ENCODE results near the gene SLC12A8.

Gene SLC12A8

DNA sequence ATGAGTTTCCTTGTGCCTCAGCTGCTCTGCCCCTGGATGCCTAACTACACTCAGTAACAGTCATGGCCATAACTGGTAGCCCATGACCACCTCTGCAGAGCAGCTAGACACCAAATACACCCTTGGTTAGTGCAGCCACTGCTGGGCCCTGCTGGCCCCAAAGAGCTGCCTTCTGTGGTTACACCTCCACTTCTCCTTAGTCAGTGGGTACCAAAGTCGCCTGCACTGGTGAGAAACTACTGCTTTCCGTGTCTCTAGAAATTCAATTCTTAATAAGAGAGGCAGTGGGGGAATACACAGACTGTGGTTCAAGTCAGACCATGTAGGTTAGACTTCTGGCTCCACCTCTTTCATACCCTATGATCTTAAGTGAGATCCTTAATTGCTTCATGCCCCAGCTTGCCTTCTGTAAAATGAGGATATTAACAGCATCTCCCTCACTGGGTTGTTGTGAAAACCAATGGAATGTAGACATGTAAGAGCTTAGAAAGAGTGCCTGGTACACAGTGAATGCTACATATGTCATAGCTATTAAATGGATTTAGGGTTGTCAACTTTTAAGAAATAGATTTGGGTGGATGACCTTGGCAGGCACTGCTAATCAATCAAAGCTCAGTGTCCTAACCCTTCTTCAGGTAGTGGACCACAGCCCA, 174.9 kb downstream of the SLC12A8 start:
- peaks cover 4% of the 10 kb centered on the region; the same call in 1 of the 2 replicates for H3K9me3 ChIP-seq (ENCODE audit: insufficient read depth, low read depth, low read length)
- H3K4me3 ChIP-seq (ENCODE audit: low read length, poor library complexity, severe bottlenecking), result no peak overlapping the region
- H3K4me2 ChIP-seq (ENCODE audit: low read depth, low read length, poor library complexity, severe bottlenecking), result no peak overlapping the region
- H3F3A ChIP-seq (ENCODE audit: low read depth), result 0 out of 2 replicates have a peak, but pooled peaks cover 3% of the 10 kb centered on the region
- peaks cover 2% of the 10 kb centered on the region for H3K4me1 ChIP-seq (ENCODE audit: insufficient read depth, low read length, poor library complexity, severe bottlenecking)
- H3K9ac ChIP-seq (ENCODE audit: low read depth, low read length, poor library complexity, severe bottlenecking), result no peak overlapping the region
- H3K36me3 ChIP-seq (ENCODE audit: insufficient read depth, low read length), result no peaks in the 10 kb centered on the region
- no peaks in the 10 kb centered on the region for H3K27me3 ChIP-seq (ENCODE audit: insufficient read depth, low read length, poor library complexity, severe bottlenecking)
- H2AFZ ChIP-seq (ENCODE audit: low read length), result no peak overlapping the region
- TF ChIP-seq, protein P1, sequence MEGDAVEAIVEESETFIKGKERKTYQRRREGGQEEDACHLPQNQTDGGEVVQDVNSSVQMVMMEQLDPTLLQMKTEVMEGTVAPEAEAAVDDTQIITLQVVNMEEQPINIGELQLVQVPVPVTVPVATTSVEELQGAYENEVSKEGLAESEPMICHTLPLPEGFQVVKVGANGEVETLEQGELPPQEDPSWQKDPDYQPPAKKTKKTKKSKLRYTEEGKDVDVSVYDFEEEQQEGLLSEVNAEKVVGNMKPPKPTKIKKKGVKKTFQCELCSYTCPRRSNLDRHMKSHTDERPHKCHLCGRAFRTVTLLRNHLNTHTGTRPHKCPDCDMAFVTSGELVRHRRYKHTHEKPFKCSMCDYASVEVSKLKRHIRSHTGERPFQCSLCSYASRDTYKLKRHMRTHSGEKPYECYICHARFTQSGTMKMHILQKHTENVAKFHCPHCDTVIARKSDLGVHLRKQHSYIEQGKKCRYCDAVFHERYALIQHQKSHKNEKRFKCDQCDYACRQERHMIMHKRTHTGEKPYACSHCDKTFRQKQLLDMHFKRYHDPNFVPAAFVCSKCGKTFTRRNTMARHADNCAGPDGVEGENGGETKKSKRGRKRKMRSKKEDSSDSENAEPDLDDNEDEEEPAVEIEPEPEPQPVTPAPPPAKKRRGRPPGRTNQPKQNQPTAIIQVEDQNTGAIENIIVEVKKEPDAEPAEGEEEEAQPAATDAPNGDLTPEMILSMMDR (conservative IDR thresholded peaks at IDR 0.05; ENCODE audit: low read length), result no peak
- no peak for TF ChIP-seq EZH2phosphoT487 (IDR thresholded peaks at IDR 0.05; ENCODE audit: borderline replicate concordance)
- H3K79me2 ChIP-seq (ENCODE audit: insufficient read depth, low read length), result no peaks in the 10 kb centered on the region; the same call in 1 of the 2 replicates
- H3K9me2 ChIP-seq (replicated peaks; ENCODE audit: low read depth, low read length), result no peaks in the 10 kb centered on the region
- no peaks in the 10 kb centered on the region for H4K20me1 ChIP-seq (ENCODE audit: insufficient read depth, low read length, poor library complexity, severe bottlenecking)

DNA sequence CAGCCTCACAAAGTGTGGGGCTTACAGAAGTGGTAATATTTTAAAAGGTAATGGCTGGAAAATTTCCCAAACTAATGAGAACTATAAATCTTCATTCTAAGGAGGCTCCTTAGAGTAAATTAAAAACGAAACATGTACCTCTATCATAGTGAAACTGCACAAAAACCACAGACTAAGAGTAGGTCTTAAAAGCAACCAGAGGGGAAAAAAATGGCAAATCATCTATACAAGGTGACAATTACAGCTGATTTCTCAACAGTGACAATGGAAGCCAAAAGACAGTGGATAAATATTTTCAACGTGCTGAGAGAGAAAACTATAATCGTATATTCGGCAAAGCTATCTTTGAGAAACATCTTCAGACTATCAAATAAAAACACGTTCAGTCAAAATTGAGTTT, 177.3 kb downstream of the SLC12A8 start:
- no peak for TF ChIP-seq EZH2phosphoT487 (IDR thresholded peaks at IDR 0.05; ENCODE audit: borderline replicate concordance)
- TF ChIP-seq, protein P1 (conservative IDR thresholded peaks at IDR 0.05; ENCODE audit: low read length), result no peak
- H3K9me3 ChIP-seq (ENCODE audit: insufficient read depth, low read depth, low read length), result peaks cover 4% of the 10 kb centered on the region; the same call in 1 of the 2 replicates
- no peaks in the 10 kb centered on the region for H3K27me3 ChIP-seq (ENCODE audit: insufficient read depth, low read length, poor library complexity, severe bottlenecking)
- no peaks in the 10 kb centered on the region; the same call in 1 of the 2 replicates for H3K79me2 ChIP-seq (ENCODE audit: insufficient read depth, low read length)
- no peaks in the 10 kb centered on the region for H3K36me3 ChIP-seq (ENCODE audit: insufficient read depth, low read length)
- peaks cover 9% of the 10 kb centered on the region for H3K4me1 ChIP-seq (ENCODE audit: insufficient read depth, low read length, poor library complexity, severe bottlenecking)
- H4K20me1 ChIP-seq (ENCODE audit: insufficient read depth, low read length, poor library complexity, severe bottlenecking), result no peaks in the 10 kb centered on the region
- H3K9me2 ChIP-seq (replicated peaks; ENCODE audit: low read depth, low read length), result no peaks in the 10 kb centered on the region
- 0 out of 2 replicates have a peak, but pooled peaks cover 3% of the 10 kb centered on the region for H3F3A ChIP-seq (ENCODE audit: low read depth)
- no peak overlapping the region for H3K9ac ChIP-seq (ENCODE audit: low read depth, low read length, poor library complexity, severe bottlenecking)
- no peak overlapping the region for H2AFZ ChIP-seq (ENCODE audit: low read length)
- H3K4me2 ChIP-seq (ENCODE audit: low read depth, low read length, poor library complexity, severe bottlenecking), result no peak overlapping the region
- no peak overlapping the region for H3K4me3 ChIP-seq (ENCODE audit: low read length, poor library complexity, severe bottlenecking)

DNA sequence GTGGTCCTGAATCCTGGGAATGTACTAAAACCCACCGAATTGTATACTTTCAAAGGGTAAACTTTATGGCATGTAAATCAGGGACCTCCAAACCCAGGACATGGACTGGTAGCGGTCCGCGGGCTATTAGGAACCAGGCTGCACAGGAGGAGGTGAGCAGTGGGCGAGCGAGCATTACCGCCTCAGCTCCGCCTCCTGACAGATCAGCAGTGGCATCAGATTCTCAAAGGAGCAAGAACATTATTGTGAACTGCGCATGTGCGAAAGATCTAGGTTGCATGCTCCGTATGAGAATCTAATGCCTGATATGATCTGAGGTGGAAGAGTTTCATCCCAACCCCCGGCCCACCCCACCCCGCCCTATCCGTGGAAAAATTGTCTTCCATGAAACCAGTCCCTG, 178.9 kb downstream of the SLC12A8 start:
- TF ChIP-seq, protein P1 (conservative IDR thresholded peaks at IDR 0.05; ENCODE audit: low read length), result no peak
- TF ChIP-seq EZH2phosphoT487 (IDR thresholded peaks at IDR 0.05; ENCODE audit: borderline replicate concordance), result no peak
- peaks cover 7% of the 10 kb centered on the region; the same call in 1 of the 2 replicates for H3K36me3 ChIP-seq (ENCODE audit: insufficient read depth, low read length)
- H3K4me3 ChIP-seq (ENCODE audit: low read length, poor library complexity, severe bottlenecking), result no peak overlapping the region
- no peaks in the 10 kb centered on the region for H3K9me2 ChIP-seq (replicated peaks; ENCODE audit: low read depth, low read length)
- no peaks in the 10 kb centered on the region for H3K27me3 ChIP-seq (ENCODE audit: insufficient read depth, low read length, poor library complexity, severe bottlenecking)
- H3K9ac ChIP-seq (ENCODE audit: low read depth, low read length, poor library complexity, severe bottlenecking), result no peak overlapping the region
- peaks cover 4% of the 10 kb centered on the region; the same call in 1 of the 2 replicates for H3K9me3 ChIP-seq (ENCODE audit: insufficient read depth, low read depth, low read length)
- H3F3A ChIP-seq (ENCODE audit: low read depth), result 0 out of 2 replicates have a peak, but pooled peaks cover 3% of the 10 kb centered on the region
- H2AFZ ChIP-seq (ENCODE audit: low read length), result no peak overlapping the region
- H3K4me2 ChIP-seq (ENCODE audit: low read depth, low read length, poor library complexity, severe bottlenecking), result no peak overlapping the region
- H3K79me2 ChIP-seq (ENCODE audit: insufficient read depth, low read length), result no peaks in the 10 kb centered on the region; the same call in 1 of the 2 replicates
- H4K20me1 ChIP-seq (ENCODE audit: insufficient read depth, low read length, poor library complexity, severe bottlenecking), result no peaks in the 10 kb centered on the region
- peaks cover 9% of the 10 kb centered on the region for H3K4me1 ChIP-seq (ENCODE audit: insufficient read depth, low read length, poor library complexity, severe bottlenecking)

Data from Loucy (cell line).